ENCODE measurements around the gene GSTCD. TPM values are rescaled to one million over a fixed set of nuclear protein-coding genes. Genes with fewer than 3 reads are reported as not detected.
A peak's percentile ranks its signal among the peaks of the same experiment; 100 is the strongest.

Gene GSTCD
- total and polyA plus RNA-seq, 2 experiments from 2014 or later = 2.8 to 21.9 TPM

- 46% methylated on average over 3 of the region's 3 CpGs for WGBS (ENCODE audit: low lambda C conversion rate, missing lambda C conversion rate)
- Histone ChIP-seq H3K4me3 (no peak overlapping the region), H3K36me3 (replicated peaks; ENCODE audit: insufficient read depth, low read depth) (no peaks in the 10 kb centered on the region), H3K9me2 (replicated peaks; ENCODE audit: insufficient read depth) (no peaks in the 10 kb centered on the region), H3K79me2 (no peaks in the 10 kb centered on the region), H3K4me2 (peak overlapping the region; percentile 70), H3K27me3 (no peaks in the 10 kb centered on the region), H4K20me1 (ENCODE audit: insufficient read depth, poor library complexity, severe bottlenecking) (no peaks in the 10 kb centered on the region), H3K4me1 (ENCODE audit: insufficient read depth) (no peaks in the 10 kb centered on the region), H3K9me3 (ENCODE audit: low read depth) (no peaks in the 10 kb centered on the region), H2AFZ (no peak overlapping the region), H3K27ac (peak overlapping the region; percentile 14)
- no peak for DNase-seq (ENCODE audit: low spot score)
- TF ChIP-seq EZH2 (IDR thresholded peaks at IDR 0.05; ENCODE audit: borderline replicate concordance) (no peak), EZH2phosphoT487 (IDR thresholded peaks at IDR 0.05; ENCODE audit: low read depth, severe bottlenecking, unreplicated experiment) (no peak), CTCF (IDR thresholded peaks at IDR 0.05; ENCODE audit: poor library complexity) (no peak)
Measured at GRCh38 chr4:105808030-105808749, 99.6 kb downstream of the GSTCD start.

GRCh38 chr4:105808750-105809041, 100.1 kb downstream of the GSTCD start:
- H3K4me1 ChIP-seq (ENCODE audit: insufficient read depth) = no peaks in the 10 kb centered on the region
- H3K4me2 ChIP-seq = peak overlapping the region; percentile 70
- H2AFZ ChIP-seq = no peak overlapping the region
- no peak overlapping the region for H3K27ac ChIP-seq
- no peaks in the 10 kb centered on the region for H4K20me1 ChIP-seq (ENCODE audit: insufficient read depth, poor library complexity, severe bottlenecking)
- TF ChIP-seq EZH2 (IDR thresholded peaks at IDR 0.05; ENCODE audit: borderline replicate concordance) (no peak), CTCF (IDR thresholded peaks at IDR 0.05; ENCODE audit: poor library complexity) (no peak)
- no peaks in the 10 kb centered on the region for H3K9me2 ChIP-seq (replicated peaks; ENCODE audit: insufficient read depth)
- 55% methylated on average over 3 of the region's 3 CpGs for WGBS (ENCODE audit: low lambda C conversion rate, missing lambda C conversion rate)
- H3K4me3 ChIP-seq = no peak overlapping the region
- H3K79me2 ChIP-seq = no peaks in the 10 kb centered on the region
- no peaks in the 10 kb centered on the region for H3K9me3 ChIP-seq (ENCODE audit: low read depth)
- peak; percentile 10 for DNase-seq (ENCODE audit: low spot score)
- H3K36me3 ChIP-seq (replicated peaks; ENCODE audit: insufficient read depth, low read depth) = no peaks in the 10 kb centered on the region
- H3K27me3 ChIP-seq = no peaks in the 10 kb centered on the region

- H3K4me3 ChIP-seq = no peak overlapping the region
- no peaks in the 10 kb centered on the region for H3K36me3 ChIP-seq (replicated peaks; ENCODE audit: insufficient read depth, low read depth)
- H3K4me1 ChIP-seq (ENCODE audit: insufficient read depth) = no peaks in the 10 kb centered on the region
- no peak overlapping the region for H3K4me2 ChIP-seq
- no peaks in the 10 kb centered on the region for H4K20me1 ChIP-seq (ENCODE audit: insufficient read depth, poor library complexity, severe bottlenecking)
- no peak for DNase-seq (ENCODE audit: low spot score)
- H3K79me2 ChIP-seq = no peaks in the 10 kb centered on the region
- H3K9me3 ChIP-seq (ENCODE audit: low read depth) = no peaks in the 10 kb centered on the region
- no peaks in the 10 kb centered on the region for H3K27me3 ChIP-seq
- WGBS (ENCODE audit: low lambda C conversion rate, missing lambda C conversion rate) = 85% methylated on average over 1 of the region's 1 CpG
- no peak overlapping the region for H3K27ac ChIP-seq
- H2AFZ ChIP-seq = no peak overlapping the region
- H3K9me2 ChIP-seq (replicated peaks; ENCODE audit: insufficient read depth) = no peaks in the 10 kb centered on the region
- no peak for TF ChIP-seq EZH2 (IDR thresholded peaks at IDR 0.05; ENCODE audit: borderline replicate concordance)
- TF ChIP-seq CTCF (IDR thresholded peaks at IDR 0.05; ENCODE audit: poor library complexity) = no peak
- TF ChIP-seq EZH2phosphoT487 (IDR thresholded peaks at IDR 0.05; ENCODE audit: low read depth, severe bottlenecking, unreplicated experiment) = no peak
Measured at GRCh38 chr4:105815701-105816100, 107.1 kb downstream of the GSTCD start.

- no peaks in the 10 kb centered on the region for H3K79me2 ChIP-seq
- no peak overlapping the region for H3K27ac ChIP-seq
- H2AFZ ChIP-seq = no peak overlapping the region
- no peaks in the 10 kb centered on the region for H3K27me3 ChIP-seq
- no peak overlapping the region for H3K4me2 ChIP-seq
- TF ChIP-seq EZH2 (IDR thresholded peaks at IDR 0.05; ENCODE audit: borderline replicate concordance) (no peak), CTCF (IDR thresholded peaks at IDR 0.05; ENCODE audit: poor library complexity) (no peak), EZH2phosphoT487 (IDR thresholded peaks at IDR 0.05; ENCODE audit: low read depth, severe bottlenecking, unreplicated experiment) (no peak)
- H3K9me2 ChIP-seq (replicated peaks; ENCODE audit: insufficient read depth) = no peaks in the 10 kb centered on the region
- no peak overlapping the region for H3K4me3 ChIP-seq
- no peaks in the 10 kb centered on the region for H3K4me1 ChIP-seq (ENCODE audit: insufficient read depth)
- no peak for DNase-seq (ENCODE audit: low spot score)
- no peaks in the 10 kb centered on the region for H3K36me3 ChIP-seq (replicated peaks; ENCODE audit: insufficient read depth, low read depth)
- H4K20me1 ChIP-seq (ENCODE audit: insufficient read depth, poor library complexity, severe bottlenecking) = no peaks in the 10 kb centered on the region
- no peaks in the 10 kb centered on the region for H3K9me3 ChIP-seq (ENCODE audit: low read depth)
Measured at GRCh38 chr4:105822061-105822460, 113.5 kb downstream of the GSTCD start.

Measured in hepatocyte (in vitro differentiated cells).